ENCODE results near the gene PWWP3B. TPM values are rescaled to one million over a fixed set of nuclear protein-coding genes. Genes with fewer than 3 reads are reported as not detected.

Gene PWWP3B
- total and polyA plus RNA-seq, 2 of the 13 experiments (the other 11 are each of a cell fraction or from before 2014, with no cell fraction given): 0.04 TPM; not detected in 1

DNA sequence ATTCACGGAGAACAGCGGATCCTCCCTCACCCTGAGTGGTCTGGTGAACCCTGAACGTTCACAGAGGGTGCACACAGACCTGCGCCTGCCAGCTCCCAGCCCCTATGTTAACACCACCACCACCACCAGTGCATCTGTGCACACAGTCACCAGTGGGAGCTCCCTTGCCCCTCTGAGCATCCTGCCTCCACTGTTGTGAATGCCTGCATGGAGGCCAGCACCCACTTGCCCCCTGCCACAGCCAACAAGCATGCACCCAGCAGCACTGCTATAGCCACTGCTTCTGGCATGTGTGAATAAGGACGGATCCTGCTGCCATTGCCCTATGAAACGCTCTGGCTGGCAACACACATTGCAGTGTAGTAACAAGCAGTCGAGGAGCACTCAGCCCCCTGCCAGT, 29.1 kb upstream of the PWWP3B start:
- Histone ChIP-seq H3K9me3 (ENCODE audit: low read length) (no peaks in the 10 kb centered on the region), H3K27ac (ENCODE audit: extremely low read length, insufficient read depth, low read length) (no peak overlapping the region), H3K79me2 (ENCODE audit: insufficient read depth, low read length) (no peaks in the 10 kb centered on the region), H3K9ac (ENCODE audit: insufficient read depth, low read depth, low read length) (no peak overlapping the region), H4K20me1 (ENCODE audit: insufficient read depth, low read length) (no peaks in the 10 kb centered on the region), H3K36me3 (replicated peaks in 1 of 2; ENCODE audit: control insufficient read depth in 1 of 2, insufficient read depth in 2 of 2, low read length in 2 of 2) (no peaks in the 10 kb centered on the region), H2AFZ (ENCODE audit: low read length) (no peak overlapping the region), H3K4me2 (ENCODE audit: low read depth, low read length) (no peak overlapping the region), H3K4me3 (replicated peaks in 1 of 3; ENCODE audit: insufficient read depth in 1 of 3, low read depth in 2 of 3, low read length in 3 of 3) (no peak overlapping the region), H3K4me1 (ENCODE audit: insufficient read depth, low read length) (no peaks in the 10 kb centered on the region), H3K27me3 (ENCODE audit: control insufficient read depth in 1 of 2, insufficient read depth in 2 of 2, low read length in 2 of 2) (no peaks in the 10 kb centered on the region)
- ATAC-seq (no peak), DNase-seq (ENCODE audit: low spot score) (no peak), FAIRE-seq (no peak)
- intact Hi-C loops (cut with micrococcal nuclease; ENCODE audit: unreplicated experiment): no loop called here
- in situ Hi-C loops (cut with HindIII; ENCODE audit: extremely low pct_ligation_motif_present, low pct_unique_long_range_greater_than_20kb): no loop called here
- BruUV-seq (replicated peaks): no TSS peak
- WGBS (ENCODE audit: low lambda C conversion rate): no CpG with 5 or more reads among the region's 7 CpGs
- ChIA-PET CTCF (ENCODE audit: low intra/inter-chr PET ratio, low total read pairs) (no interaction called here), POLR2A (no interaction called here)
- TF ChIP-seq KDM5A (IDR thresholded peaks at IDR 0.05; ENCODE audit: borderline replicate concordance, low read length) (no peak), POLR2AphosphoS2 (IDR thresholded peaks at IDR 0.05; ENCODE audit: low read depth, low read length) (no peak), ELF1 (CRISPR knock-in tag; IDR thresholded peaks at IDR 0.05) (no peak), ZFP90 (CRISPR knock-in tag; IDR thresholded peaks at IDR 0.05; ENCODE audit: borderline replicate concordance) (no peak), NPAS2 (CRISPR knock-in tag; IDR thresholded peaks at IDR 0.05; ENCODE audit: borderline replicate concordance) (no peak), TBX2 (CRISPR knock-in tag; IDR thresholded peaks at IDR 0.05; ENCODE audit: borderline replicate concordance) (no peak), MTF1 (CRISPR knock-in tag; IDR thresholded peaks at IDR 0.05) (no peak), MED1 (CRISPR knock-in tag; IDR thresholded peaks at IDR 0.05) (no peak), ZNF329 (CRISPR knock-in tag; IDR thresholded peaks at IDR 0.05; ENCODE audit: low read depth) (no peak), SP5 (CRISPR knock-in tag; IDR thresholded peaks at IDR 0.05; ENCODE audit: borderline replicate concordance, low read depth) (no peak), KAT2B (IDR thresholded peaks at IDR 0.05; ENCODE audit: borderline replicate concordance, low read depth, low read length) (no peak), MZF1 (CRISPR knock-in tag; IDR thresholded peaks at IDR 0.05; ENCODE audit: borderline replicate concordance) (no peak), CBFB (CRISPR knock-in tag; IDR thresholded peaks at IDR 0.05) (no peak), RAD21 (CRISPR knock-in tag; IDR thresholded peaks at IDR 0.05) (no peak)
- TF ChIP-seq, protein P1, sequence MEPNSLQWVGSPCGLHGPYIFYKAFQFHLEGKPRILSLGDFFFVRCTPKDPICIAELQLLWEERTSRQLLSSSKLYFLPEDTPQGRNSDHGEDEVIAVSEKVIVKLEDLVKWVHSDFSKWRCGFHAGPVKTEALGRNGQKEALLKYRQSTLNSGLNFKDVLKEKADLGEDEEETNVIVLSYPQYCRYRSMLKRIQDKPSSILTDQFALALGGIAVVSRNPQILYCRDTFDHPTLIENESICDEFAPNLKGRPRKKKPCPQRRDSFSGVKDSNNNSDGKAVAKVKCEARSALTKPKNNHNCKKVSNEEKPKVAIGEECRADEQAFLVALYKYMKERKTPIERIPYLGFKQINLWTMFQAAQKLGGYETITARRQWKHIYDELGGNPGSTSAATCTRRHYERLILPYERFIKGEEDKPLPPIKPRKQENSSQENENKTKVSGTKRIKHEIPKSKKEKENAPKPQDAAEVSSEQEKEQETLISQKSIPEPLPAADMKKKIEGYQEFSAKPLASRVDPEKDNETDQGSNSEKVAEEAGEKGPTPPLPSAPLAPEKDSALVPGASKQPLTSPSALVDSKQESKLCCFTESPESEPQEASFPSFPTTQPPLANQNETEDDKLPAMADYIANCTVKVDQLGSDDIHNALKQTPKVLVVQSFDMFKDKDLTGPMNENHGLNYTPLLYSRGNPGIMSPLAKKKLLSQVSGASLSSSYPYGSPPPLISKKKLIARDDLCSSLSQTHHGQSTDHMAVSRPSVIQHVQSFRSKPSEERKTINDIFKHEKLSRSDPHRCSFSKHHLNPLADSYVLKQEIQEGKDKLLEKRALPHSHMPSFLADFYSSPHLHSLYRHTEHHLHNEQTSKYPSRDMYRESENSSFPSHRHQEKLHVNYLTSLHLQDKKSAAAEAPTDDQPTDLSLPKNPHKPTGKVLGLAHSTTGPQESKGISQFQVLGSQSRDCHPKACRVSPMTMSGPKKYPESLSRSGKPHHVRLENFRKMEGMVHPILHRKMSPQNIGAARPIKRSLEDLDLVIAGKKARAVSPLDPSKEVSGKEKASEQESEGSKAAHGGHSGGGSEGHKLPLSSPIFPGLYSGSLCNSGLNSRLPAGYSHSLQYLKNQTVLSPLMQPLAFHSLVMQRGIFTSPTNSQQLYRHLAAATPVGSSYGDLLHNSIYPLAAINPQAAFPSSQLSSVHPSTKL (CRISPR knock-in tag; IDR thresholded peaks at IDR 0.05): no peak
- TF ChIP-seq, protein P2, sequence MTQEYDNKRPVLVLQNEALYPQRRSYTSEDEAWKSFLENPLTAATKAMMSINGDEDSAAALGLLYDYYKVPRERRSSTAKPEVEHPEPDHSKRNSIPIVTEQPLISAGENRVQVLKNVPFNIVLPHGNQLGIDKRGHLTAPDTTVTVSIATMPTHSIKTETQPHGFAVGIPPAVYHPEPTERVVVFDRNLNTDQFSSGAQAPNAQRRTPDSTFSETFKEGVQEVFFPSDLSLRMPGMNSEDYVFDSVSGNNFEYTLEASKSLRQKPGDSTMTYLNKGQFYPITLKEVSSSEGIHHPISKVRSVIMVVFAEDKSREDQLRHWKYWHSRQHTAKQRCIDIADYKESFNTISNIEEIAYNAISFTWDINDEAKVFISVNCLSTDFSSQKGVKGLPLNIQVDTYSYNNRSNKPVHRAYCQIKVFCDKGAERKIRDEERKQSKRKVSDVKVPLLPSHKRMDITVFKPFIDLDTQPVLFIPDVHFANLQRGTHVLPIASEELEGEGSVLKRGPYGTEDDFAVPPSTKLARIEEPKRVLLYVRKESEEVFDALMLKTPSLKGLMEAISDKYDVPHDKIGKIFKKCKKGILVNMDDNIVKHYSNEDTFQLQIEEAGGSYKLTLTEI (CRISPR knock-in tag; conservative IDR thresholded peaks at IDR 0.05): no peak
- TF ChIP-seq, protein P3, sequence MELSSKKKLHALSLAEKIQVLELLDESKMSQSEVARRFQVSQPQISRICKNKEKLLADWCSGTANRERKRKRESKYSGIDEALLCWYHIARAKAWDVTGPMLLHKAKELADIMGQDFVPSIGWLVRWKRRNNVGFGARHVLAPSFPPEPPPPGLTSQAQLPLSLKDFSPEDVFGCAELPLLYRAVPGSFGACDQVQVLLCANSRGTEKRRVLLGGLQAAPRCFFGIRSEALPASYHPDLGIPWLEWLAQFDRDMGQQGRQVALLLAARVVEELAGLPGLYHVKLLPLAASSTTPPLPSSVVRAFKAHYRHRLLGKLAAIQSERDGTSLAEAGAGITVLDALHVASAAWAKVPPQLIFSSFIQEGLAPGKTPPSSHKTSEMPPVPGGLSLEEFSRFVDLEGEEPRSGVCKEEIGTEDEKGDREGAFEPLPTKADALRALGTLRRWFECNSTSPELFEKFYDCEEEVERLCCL (CRISPR knock-in tag; IDR thresholded peaks at IDR 0.05; ENCODE audit: borderline replicate concordance): no peak
- TF ChIP-seq, protein P4, sequence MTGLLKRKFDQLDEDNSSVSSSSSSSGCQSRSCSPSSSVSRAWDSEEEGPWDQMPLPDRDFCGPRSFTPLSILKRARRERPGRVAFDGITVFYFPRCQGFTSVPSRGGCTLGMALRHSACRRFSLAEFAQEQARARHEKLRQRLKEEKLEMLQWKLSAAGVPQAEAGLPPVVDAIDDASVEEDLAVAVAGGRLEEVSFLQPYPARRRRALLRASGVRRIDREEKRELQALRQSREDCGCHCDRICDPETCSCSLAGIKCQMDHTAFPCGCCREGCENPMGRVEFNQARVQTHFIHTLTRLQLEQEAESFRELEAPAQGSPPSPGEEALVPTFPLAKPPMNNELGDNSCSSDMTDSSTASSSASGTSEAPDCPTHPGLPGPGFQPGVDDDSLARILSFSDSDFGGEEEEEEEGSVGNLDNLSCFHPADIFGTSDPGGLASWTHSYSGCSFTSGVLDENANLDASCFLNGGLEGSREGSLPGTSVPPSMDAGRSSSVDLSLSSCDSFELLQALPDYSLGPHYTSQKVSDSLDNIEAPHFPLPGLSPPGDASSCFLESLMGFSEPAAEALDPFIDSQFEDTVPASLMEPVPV (CRISPR knock-in tag; IDR thresholded peaks at IDR 0.05): no peak

Measured in HepG2 (cell line).